ENCODE data around the gene FIP1L1.

Gene FIP1L1

GRCh38 chr4:53477038-53477565 is 99.7 kb downstream of the FIP1L1 start:
- DNase-seq (ENCODE audit: low read depth) = no peak

GRCh38 chr4:53477636-53478035 is 100.2 kb downstream of the FIP1L1 start:
- DNase-seq (ENCODE audit: low read depth) = no peak

GRCh38 chr4:53478671-53479456 is 101.4 kb downstream of the FIP1L1 start:
- no peak for DNase-seq (ENCODE audit: low read depth)

GRCh38 chr4:53479736-53480525 is 102.5 kb downstream of the FIP1L1 start:
- DNase-seq (ENCODE audit: low read depth) = no peak

GRCh38 chr4:53480909-53481308 is 103.5 kb downstream of the FIP1L1 start:
- no peak for DNase-seq (ENCODE audit: low read depth)

- DNase-seq (ENCODE audit: low read depth) = no peak
Measured at GRCh38 chr4:53481586-53481985, 104.1 kb downstream of the FIP1L1 start.

- DNase-seq (ENCODE audit: low read depth) = no peak
Measured at GRCh38 chr4:53483250-53483649, 105.8 kb downstream of the FIP1L1 start.

- no peak for DNase-seq (ENCODE audit: low read depth)
Measured at GRCh38 chr4:53484911-53485657, 107.6 kb downstream of the FIP1L1 start.

GRCh38 chr4:53485658-53486040 is 108.2 kb downstream of the FIP1L1 start:
- DNase-seq (ENCODE audit: low read depth) = no peak

GRCh38 chr4:53487766-53488165 is 110.3 kb downstream of the FIP1L1 start:
- no peak for DNase-seq (ENCODE audit: low read depth)

GRCh38 chr4:53489279-53489889 is 111.9 kb downstream of the FIP1L1 start:
- DNase-seq (ENCODE audit: low read depth) = no peak

GRCh38 chr4:53490161-53490956 is 112.9 kb downstream of the FIP1L1 start:
- DNase-seq (ENCODE audit: low read depth) = no peak

GRCh38 chr4:53490965-53491622 is 113.7 kb downstream of the FIP1L1 start:
- DNase-seq (ENCODE audit: low read depth) = no peak

- DNase-seq (ENCODE audit: low read depth) = no peak
Measured at GRCh38 chr4:53494851-53495250, 117.4 kb downstream of the FIP1L1 start.

GRCh38 chr4:53497487-53498244 is 120.2 kb downstream of the FIP1L1 start:
- DNase-seq (ENCODE audit: low read depth) = no peak

- DNase-seq (ENCODE audit: low read depth) = no peak
Measured at GRCh38 chr4:53498706-53499105, 121.3 kb downstream of the FIP1L1 start.

- no peak for DNase-seq (ENCODE audit: low read depth)
Measured at GRCh38 chr4:53499791-53500190, 122.3 kb downstream of the FIP1L1 start.

- DNase-seq (ENCODE audit: low read depth) = no peak
Measured at GRCh38 chr4:53500546-53500945, 123.1 kb downstream of the FIP1L1 start.

GRCh38 chr4:53501561-53501960 is 124.1 kb downstream of the FIP1L1 start:
- DNase-seq (ENCODE audit: low read depth) = no peak

GRCh38 chr4:53502094-53502493 is 124.7 kb downstream of the FIP1L1 start:
- no peak for DNase-seq (ENCODE audit: low read depth)

Data from HS-27A (cell line).